Chondrocyte (in vitro differentiated cells): Measurements from ENCODE around the gene SS18L1. TPM values are rescaled to one million over a fixed set of nuclear protein-coding genes. Genes with fewer than 3 reads are reported as not detected.

Experiments used
- DNase-seq: peaks from one replicate; pipeline ENCODE4 v3.0.0; 2021; ENCODE audit warnings: mixed read lengths, low spot score
- H3K27ac Mint-ChIP-seq: one replicate; pipeline ENCODE4 v1.8.0; 2021; ENCODE audit warnings: mild to moderate bottlenecking, moderate library complexity, mixed read lengths; ENCODE audit not compliant: unreplicated experiment
- H3K27me3 Mint-ChIP-seq: 2 replicates; pipeline ENCODE4 v1.8.0; 2021; ENCODE audit warnings: low read depth, mixed read lengths
- H3K36me3 Mint-ChIP-seq: 2 replicates; pipeline ENCODE4 v1.8.0; 2021; ENCODE audit warnings: low read depth, mixed read lengths
- H3K4me1 Mint-ChIP-seq: 2 replicates; pipeline ENCODE4 v1.8.0; 2021; ENCODE audit warnings: low read depth, mild to moderate bottlenecking, mixed read lengths
- H3K4me3 Mint-ChIP-seq: one replicate; pipeline ENCODE4 v1.8.0; 2021; ENCODE audit warnings: mild to moderate bottlenecking, moderate library complexity, mixed read lengths; ENCODE audit not compliant: unreplicated experiment
- H3K9me3 Mint-ChIP-seq: 2 replicates; pipeline ENCODE4 v1.8.0; 2021; ENCODE audit warnings: low read depth, mixed read lengths
- total RNA-seq: library from RNA; stranded (reverse); gene quantifications from 3 replicates; pipeline ENCODE4 v1.2.1, GENCODE V29; 2021
- TF ChIP-seq, protein P1 (sequence below): fragments of 200-600 bp; sonication (generic); IDR thresholded peaks from 2 replicates; pipeline ENCODE4 v1.5.0; 2021; ENCODE audit warnings: antibody characterized with exemption, mild to moderate bottlenecking, moderate library complexity

The SS18L1 gene
- total RNA-seq, 1 donor from 2014 or later: 13.4 TPM

DNA sequence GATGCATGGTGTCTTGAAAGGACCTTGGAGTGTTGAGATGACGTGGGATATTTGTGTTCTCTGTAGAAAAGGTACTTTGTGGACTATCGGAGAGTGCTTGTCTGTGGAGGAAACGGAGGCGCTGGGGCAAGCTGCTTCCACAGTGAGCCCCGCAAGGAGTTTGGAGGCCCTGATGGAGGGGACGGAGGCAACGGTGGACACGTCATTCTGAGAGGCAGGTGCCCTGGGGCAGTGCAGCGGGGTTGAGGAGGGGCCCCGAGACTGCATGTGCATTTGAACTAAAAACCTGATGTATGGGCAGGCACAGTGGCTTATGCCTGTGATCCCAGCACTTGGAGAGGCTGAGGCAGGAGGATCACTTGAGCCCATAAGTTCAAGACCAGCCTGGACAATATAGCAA lies 52.2 kb downstream of the SS18L1 start:
- H3K9me3 Mint-ChIP-seq: no peaks in the 10 kb centered on the region
- DNase-seq: peak; percentile 54
- H3K4me1 Mint-ChIP-seq: peaks cover 3% of the 10 kb centered on the region
- TF ChIP-seq, protein P1, sequence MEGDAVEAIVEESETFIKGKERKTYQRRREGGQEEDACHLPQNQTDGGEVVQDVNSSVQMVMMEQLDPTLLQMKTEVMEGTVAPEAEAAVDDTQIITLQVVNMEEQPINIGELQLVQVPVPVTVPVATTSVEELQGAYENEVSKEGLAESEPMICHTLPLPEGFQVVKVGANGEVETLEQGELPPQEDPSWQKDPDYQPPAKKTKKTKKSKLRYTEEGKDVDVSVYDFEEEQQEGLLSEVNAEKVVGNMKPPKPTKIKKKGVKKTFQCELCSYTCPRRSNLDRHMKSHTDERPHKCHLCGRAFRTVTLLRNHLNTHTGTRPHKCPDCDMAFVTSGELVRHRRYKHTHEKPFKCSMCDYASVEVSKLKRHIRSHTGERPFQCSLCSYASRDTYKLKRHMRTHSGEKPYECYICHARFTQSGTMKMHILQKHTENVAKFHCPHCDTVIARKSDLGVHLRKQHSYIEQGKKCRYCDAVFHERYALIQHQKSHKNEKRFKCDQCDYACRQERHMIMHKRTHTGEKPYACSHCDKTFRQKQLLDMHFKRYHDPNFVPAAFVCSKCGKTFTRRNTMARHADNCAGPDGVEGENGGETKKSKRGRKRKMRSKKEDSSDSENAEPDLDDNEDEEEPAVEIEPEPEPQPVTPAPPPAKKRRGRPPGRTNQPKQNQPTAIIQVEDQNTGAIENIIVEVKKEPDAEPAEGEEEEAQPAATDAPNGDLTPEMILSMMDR: no peak
- H3K36me3 Mint-ChIP-seq: peaks cover 19% of the 10 kb centered on the region
- H3K27ac Mint-ChIP-seq: no peak overlapping the region
- no peaks in the 10 kb centered on the region for H3K27me3 Mint-ChIP-seq
- H3K4me3 Mint-ChIP-seq: no peak overlapping the region

DNA sequence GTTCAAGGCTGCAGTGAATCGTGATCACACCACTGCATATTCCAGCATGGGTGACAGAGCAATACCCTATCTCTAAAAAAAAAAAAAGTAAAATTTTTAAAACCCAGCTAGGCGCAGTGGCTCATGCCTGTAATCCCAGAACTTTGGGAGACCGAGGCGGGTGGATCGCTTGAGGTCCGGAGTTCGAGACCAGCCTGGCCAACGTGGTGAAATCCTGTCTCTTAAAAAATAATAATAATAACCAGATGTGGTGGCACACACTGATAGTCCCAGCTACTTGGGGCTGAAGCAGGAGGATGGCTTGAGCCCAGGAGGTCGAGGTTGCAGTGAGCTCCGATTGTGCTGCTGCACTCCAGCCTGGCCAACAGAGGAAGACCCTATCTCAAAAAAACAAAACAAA lies 52.7 kb downstream of the SS18L1 start:
- H3K27ac Mint-ChIP-seq: no peak overlapping the region
- peaks cover 18% of the 10 kb centered on the region for H3K36me3 Mint-ChIP-seq
- no peaks in the 10 kb centered on the region for H3K9me3 Mint-ChIP-seq
- H3K4me3 Mint-ChIP-seq: no peak overlapping the region
- H3K4me1 Mint-ChIP-seq: peaks cover 7% of the 10 kb centered on the region
- peak; percentile 25 for DNase-seq
- H3K27me3 Mint-ChIP-seq: no peaks in the 10 kb centered on the region
- TF ChIP-seq, protein P1: no peak

DNA sequence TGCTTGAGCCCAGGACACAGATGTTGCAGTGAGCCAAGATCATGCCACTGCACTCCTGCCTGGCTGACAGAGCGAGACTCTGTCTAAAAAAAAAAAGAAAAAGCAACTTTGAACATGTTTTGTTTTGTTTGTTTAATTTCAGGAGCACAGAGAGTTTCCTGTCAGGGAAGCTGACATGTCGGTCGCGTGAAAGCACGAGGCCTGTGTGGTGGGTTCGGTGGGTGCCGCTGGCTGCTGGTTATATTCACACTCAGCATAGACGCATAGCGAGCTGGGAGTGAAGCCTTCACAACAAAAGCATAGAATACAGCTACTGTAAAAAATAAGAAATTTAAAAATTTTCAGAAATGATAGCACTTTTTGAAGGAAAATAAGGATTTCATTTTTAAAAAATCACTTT lies 53.7 kb downstream of the SS18L1 start:
- Mint-ChIP-seq H3K4me3 (no peak overlapping the region), H3K9me3 (no peaks in the 10 kb centered on the region), H3K4me1 (peaks cover 17% of the 10 kb centered on the region), H3K27ac (no peak overlapping the region), H3K36me3 (peaks cover 18% of the 10 kb centered on the region), H3K27me3 (no peaks in the 10 kb centered on the region)
- DNase-seq: no peak
- TF ChIP-seq, protein P1: no peak

DNA sequence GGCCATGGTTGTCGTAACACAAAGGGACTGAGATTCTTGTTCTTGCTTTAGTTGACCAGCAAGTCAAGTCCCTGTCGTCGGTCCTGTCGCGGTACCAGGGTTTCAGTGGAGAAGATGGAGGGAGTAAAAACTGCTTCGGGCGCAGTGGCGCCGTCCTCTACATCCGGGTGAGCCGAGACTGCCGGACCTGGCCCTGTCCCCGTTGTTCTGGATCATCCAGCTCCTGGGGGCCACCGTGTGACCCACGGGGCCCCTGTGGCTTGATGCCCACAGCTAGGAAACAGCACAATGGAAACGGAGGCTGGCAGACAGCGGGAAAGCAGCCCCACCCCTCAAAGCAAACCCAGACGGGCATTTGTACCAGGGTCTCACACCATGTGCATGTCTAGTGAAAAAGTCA lies 54.2 kb downstream of the SS18L1 start:
- Mint-ChIP-seq H3K36me3 (peaks cover 18% of the 10 kb centered on the region), H3K4me1 (peaks cover 22% of the 10 kb centered on the region), H3K27ac (no peak overlapping the region), H3K9me3 (no peaks in the 10 kb centered on the region), H3K27me3 (no peaks in the 10 kb centered on the region), H3K4me3 (no peak overlapping the region)
- TF ChIP-seq, protein P1: no peak
- DNase-seq: peak; percentile 77

DNA sequence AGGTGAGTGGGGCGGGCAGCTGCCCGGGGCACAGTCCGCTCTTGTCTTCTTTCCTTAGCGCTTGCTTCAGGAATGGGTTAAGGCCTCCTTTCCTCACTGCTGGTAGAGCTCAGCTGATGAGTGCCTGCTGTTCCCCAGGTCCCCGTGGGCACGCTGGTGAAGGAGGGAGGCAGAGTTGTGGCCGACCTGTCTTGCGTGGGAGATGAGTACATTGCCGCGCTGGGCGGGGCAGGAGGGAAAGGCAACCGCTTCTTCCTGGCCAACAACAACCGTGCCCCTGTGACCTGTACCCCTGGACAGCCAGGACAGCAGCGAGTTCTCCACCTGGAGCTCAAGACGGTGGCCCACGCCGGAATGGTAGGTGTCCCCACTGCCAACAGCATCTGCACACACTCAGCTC lies 54.9 kb downstream of the SS18L1 start:
- peaks cover 29% of the 10 kb centered on the region for H3K4me1 Mint-ChIP-seq
- H3K9me3 Mint-ChIP-seq: no peaks in the 10 kb centered on the region
- no peaks in the 10 kb centered on the region for H3K27me3 Mint-ChIP-seq
- DNase-seq: peak; percentile 87
- H3K27ac Mint-ChIP-seq: no peak overlapping the region
- H3K36me3 Mint-ChIP-seq: peaks cover 18% of the 10 kb centered on the region
- TF ChIP-seq, protein P1: no peak
- H3K4me3 Mint-ChIP-seq: no peak overlapping the region
